Hematopoietic multipotent progenitor cell treated with erythropoietin and hydrocortisone succinate and interleukin-3 and kit ligand, for 8 days (in vitro differentiated cells): ENCODE results near the gene SLC35A5.
A peak's percentile ranks its signal among the peaks of the same experiment; 100 is the strongest.

Source experiments
- DNase-seq: peaks from one replicate; pipeline ENCODE4 v3.0.0-alpha.2; 2015

The SLC35A5 gene

DNA sequence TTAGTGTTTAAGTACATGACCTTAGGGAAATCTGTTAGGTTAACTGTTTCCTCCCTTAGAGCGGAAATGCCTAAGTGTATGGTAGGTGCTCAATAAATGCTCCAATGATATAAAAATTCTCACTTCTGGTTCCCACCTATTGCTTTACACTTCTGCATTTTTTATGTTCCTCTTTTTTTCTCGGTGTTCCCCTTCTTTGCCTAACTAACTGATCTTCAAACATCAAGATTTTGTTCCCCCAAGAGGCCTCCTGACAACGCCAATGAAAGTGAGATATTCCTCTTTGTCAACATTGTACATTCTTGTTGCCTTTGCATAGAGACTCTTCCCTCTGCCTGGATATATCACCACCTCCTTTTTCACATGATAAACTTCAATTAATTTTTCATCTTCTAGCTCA, 17.4 kb downstream of the SLC35A5 start:
- no peak for DNase-seq

DNA sequence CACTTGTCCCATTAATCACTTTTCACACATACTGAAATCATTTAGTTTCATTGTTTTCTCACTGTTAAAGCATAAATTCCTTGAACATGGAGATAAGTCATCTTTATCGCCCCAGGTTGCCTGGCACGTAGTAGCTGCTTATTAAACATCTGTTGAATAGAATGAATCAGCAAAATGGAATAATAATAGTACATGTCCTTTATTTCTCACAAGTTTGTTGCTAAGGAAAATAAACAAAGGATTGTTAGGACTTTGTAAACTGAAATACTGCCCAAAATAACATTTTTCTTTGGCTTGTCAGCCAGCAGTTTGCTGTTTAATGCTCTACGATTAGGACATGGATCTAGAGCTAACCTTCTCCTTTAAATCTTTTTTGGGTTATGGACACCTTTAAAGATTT, 17.9 kb downstream of the SLC35A5 start:
- DNase-seq, result no peak

DNA sequence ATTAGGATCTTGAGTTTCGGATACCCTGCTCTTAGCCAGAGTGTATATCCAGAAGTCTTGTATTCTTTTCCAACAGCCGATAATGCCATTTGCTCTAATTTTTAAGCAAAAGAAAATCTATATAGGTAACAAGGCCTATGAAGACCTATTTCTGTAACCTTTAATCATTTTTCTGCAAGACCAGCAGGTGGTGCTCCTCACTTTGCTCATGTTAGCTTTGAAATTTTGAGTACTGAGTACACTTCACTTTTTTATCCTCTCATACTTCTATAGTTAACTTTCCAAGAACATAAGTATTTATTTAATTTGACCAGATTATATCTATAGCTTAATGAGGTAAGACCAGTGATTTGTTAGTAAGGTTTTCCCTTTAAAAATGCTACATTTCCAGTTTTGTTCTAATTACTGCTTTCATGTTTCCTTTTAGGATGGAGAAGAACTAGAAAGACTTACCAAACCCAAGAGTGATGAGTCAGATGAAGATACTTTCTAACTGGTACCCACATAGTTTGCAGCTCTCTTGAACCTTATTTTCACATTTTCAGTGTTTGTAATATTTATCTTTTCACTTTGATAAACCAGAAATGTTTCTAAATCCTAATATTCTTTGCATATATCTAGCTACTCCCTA, 20.5 kb downstream of the SLC35A5 start:
- DNase-seq, result peak; percentile 45

DNA sequence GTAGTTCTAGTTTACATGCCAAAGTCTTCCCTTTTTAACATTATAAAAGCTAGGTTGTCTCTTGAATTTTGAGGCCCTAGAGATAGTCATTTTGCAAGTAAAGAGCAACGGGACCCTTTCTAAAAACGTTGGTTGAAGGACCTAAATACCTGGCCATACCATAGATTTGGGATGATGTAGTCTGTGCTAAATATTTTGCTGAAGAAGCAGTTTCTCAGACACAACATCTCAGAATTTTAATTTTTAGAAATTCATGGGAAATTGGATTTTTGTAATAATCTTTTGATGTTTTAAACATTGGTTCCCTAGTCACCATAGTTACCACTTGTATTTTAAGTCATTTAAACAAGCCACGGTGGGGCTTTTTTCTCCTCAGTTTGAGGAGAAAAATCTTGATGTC, 21.3 kb downstream of the SLC35A5 start:
- no peak for DNase-seq

DNA sequence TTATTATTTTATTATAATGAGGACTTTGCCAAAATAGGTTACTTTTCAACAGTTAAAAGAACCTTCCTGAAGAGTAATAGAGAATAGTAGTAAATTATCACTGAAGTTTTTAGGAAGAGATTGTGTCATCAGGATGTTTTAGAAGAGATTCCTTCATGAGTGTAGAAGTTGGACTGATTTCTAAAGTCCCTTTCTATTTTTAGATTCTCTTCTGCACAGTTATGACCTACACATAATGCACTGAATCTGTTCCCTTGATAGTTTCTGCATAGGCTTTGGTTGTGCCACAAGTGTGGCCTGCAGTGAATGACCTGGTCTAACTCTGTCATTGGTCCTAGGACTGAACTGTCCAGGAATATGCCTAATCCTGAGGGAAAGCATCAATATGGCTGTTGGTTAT, 23.9 kb downstream of the SLC35A5 start:
- DNase-seq, result no peak

DNA sequence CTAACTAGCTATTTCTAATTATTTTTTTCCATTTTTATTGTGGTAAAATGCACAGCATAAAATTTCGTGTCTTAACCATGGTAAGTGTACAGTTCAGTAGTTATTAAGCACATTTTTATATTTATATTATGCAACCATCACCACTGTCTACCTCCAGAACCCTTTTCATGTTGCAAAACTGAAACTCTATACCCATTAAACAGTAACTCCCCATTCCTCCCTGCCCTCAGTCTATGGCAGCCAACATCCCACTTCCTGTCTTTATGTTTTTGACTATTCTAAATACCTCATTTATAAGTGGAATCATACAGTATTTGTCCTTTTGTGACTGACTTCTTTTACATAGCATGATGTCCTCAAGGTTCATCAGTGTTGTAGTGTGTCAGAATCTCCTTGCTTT, 25.5 kb downstream of the SLC35A5 start:
- DNase-seq, result no peak

DNA sequence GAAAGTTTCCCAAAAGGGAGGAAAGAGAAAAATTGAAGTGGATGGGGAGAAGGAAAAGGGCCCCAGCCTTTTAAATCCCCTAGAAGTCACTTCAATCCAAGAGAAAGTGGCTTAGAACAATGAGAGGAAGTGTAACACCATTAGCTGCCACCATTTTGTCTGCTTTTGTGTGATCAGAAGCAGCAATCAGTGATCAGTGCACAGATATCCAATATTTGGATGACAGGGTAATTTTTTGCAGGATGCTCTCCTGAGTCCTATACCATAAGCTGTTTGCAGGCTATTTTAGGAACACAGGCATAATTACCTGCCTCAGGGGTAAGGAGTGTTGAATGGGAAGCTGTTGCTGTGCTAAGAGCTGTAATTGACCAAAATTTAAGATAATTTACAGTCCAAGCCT, 31.4 kb downstream of the SLC35A5 start:
- DNase-seq, result no peak

DNA sequence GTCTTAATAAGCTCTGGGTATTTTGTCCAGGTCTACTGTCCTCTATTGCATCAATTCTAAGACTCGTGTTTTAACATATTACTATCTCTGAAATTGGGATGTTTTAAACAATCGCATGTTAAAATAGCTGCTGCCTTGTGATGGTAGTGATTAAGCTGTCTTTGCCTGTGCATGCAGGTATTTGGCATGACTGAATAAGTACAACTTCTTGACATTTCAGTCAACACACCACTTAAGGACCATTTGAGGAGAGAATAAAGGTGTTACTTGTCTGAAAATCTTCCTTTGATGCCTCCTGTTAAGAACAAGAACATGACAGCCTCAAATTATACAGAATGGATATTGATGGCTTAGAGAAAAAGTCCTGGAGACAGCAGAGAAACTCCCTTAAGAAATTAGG, 33.0 kb downstream of the SLC35A5 start:
- DNase-seq, result no peak

DNA sequence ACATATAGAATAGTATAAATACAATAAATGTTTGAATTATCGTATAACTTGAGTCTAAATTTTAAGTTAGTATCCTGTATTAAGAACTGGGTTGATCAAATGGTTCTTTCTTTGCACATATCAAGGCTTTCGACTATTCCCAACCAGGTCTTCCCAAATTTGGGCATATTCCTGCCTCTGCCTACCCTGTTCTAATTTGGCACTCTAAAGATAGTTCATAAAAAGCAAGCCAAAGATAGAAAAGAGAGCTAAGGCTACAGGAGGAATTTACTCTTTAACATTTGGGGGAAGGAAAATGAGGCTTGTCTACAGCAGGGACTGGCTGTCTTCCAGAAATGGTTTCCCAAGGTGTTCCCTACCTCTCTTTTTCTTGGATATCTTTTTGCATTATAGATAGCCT, 36.1 kb downstream of the SLC35A5 start:
- DNase-seq, result no peak

DNA sequence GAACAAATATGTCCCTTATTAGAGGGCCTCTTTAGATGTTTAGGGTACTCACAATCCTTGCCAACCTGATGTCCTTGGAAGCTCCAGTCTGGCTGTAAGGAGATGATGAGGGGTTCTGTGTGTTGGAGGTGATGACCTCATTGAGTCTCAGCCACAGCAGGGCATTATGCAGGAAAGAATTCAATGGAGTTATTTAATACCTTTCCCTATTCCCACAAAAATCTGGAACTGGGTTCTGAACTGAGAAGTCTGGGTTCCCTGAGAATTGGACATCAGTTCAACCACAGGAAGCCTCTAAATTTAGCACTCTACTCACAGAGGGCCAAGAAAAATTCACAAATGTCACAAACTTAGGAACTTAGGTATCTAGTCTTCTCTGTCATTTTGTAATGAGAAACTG, 36.9 kb downstream of the SLC35A5 start:
- DNase-seq, result no peak

DNA sequence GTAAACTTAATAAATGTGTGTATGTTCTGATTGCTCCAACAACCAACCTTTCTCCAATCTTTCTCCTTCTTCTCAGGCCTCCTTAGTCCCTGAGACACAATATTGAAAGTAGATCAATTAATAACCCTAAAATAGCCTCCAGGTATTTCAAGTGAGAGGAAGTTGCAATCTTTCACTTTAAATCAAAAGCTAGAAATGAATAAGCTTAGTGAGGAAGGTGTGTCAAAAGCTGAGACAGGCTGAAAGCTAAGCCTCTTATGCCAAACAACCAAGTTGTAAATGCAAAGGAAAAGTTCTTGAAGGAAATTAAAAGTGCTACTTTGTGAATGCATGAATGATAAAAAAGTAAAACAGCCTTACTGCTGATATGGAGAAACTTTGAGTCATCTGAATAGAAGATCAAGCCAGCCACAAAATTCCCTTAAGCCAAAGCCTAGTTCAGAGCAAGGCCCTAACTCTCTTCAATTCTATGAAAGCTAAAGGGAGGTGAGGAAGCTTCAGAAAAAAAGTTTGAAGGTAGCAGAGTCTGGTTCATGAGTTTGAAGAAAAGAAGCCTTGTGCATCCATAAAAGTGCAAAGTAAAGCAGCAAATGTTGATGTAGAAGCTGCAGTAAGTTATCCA, 40.5 kb downstream of the SLC35A5 start:
- DNase-seq, result no peak

DNA sequence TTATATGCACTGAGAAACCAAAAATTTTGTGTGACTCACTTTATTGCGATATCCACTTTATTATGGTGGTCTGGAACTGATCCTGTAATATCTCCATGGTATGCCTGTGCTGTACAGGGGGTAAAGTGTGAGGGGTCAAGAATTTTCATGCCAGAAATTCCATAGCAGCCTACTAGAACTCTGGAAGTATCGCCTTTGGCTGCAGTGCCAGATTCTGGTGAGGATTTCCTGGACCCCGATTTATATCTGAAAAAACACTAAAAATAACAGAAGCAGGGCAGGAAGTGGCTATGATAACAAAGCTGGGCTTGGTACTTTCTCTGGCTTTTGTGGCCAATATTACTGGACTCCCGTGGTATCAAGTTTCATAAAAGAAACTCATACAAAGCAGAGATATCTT, 42.7 kb downstream of the SLC35A5 start:
- peak; percentile 7 for DNase-seq

DNA sequence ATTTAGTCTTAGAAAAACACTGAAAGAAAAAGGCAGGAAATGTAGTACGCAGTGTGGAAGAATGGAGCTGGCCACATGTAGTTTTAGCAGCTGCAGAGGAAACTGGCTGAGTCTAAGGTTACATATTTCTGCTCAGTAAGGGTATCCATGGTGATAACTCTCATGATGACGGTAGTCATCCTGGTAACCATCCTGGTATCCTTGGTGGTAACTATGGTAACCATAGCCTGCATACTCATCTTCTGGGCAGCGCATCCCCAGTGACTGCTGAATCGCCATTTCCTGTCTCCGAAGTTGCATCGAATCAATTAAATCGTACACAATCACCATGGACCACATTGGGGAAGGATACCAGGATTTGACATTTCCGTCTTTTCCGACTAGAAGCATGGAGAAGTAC, 43.4 kb downstream of the SLC35A5 start:
- DNase-seq, result no peak

DNA sequence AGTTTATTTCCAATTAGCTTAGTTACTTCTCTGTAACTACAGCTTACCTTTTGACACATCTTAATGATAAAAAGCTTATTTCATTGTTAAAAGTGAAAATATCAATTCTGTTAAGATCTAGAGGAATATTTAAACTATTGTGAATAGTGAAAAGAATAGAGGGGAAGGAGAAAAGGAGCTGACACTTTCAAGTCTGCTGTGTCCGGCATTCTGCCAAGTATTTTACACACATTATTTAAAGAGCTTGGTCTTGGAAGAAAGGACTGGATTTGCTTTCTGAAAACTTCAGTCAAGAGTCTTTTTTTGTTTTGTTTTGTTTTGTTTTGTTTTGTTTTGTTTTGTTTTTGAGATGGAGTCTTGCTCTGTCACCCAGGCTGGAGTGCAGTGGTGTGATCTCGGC, 44.3 kb downstream of the SLC35A5 start:
- no peak for DNase-seq

DNA sequence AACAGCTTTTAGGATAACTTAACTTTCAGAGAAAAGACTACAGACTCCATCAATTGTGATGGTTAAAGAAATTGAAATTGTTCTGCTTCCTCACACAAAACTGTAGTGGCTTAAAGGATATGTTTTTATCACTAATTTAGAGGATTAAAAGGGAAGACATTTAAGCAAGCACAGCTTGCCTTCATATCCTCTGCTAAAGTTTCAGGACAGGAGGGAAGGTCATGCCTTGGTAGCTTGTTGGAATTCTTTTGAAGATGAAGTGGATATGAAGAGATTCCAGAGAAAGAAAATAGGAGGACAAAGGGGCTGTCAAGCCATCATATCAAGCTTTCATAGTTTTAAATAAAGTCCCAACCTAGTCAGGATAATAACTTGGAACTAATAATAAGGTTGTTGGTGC, 46.0 kb downstream of the SLC35A5 start:
- no peak for DNase-seq

DNA sequence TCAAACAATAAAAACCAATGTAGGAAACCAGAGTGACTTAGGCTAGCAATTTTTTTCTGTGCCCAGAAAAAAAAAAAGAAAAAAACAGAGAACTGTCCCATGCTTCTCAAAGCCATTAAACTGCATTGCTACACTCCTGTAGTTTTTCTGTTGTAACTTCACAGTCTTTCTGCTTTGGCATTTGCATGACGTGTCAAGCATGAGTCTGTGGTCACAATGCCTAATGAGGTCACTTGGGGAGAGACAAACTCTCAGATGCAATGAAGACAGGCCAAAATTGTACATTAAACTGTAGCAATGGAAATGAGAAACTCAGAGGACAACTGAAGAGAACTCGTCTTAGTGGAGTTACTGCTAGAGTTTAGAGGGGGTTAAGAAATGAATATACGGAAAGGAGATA, 48.3 kb downstream of the SLC35A5 start:
- DNase-seq, result no peak

DNA sequence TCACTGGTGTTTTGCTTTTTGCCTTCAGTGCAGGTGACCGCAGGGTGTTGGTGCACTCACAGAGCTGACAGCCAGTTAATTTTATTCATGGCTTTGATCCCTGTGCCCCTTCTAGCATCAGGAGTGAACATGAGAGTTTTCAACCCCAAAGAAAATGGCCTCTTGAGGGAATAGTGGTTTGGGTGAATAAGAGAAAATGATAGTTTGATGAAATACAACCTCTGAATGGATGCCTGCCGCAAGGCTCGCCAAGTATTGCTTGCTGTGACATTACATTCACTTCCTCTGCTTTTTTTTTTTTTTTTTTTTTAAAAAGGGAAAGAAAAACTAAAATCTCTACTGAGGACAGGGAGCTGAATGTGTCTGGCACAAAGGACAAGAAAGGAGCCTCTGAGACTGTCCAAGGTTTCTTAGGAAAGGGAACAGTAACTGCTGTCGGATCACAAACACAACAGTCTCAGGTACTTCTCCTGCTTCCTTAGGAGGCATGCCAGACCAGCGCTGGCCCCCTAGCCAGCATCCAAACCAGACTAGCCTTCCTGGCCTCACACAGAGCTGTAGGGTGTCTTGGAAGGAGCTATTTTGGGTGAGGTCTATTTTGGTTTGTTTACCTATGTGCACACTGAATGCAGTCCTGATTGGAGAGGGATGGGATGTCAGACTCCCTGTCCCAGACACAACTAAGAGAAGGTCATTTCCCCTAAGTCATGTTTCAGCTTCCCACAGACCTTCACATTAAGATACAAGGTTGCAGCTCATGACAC, 50.1 kb downstream of the SLC35A5 start:
- no peak for DNase-seq

DNA sequence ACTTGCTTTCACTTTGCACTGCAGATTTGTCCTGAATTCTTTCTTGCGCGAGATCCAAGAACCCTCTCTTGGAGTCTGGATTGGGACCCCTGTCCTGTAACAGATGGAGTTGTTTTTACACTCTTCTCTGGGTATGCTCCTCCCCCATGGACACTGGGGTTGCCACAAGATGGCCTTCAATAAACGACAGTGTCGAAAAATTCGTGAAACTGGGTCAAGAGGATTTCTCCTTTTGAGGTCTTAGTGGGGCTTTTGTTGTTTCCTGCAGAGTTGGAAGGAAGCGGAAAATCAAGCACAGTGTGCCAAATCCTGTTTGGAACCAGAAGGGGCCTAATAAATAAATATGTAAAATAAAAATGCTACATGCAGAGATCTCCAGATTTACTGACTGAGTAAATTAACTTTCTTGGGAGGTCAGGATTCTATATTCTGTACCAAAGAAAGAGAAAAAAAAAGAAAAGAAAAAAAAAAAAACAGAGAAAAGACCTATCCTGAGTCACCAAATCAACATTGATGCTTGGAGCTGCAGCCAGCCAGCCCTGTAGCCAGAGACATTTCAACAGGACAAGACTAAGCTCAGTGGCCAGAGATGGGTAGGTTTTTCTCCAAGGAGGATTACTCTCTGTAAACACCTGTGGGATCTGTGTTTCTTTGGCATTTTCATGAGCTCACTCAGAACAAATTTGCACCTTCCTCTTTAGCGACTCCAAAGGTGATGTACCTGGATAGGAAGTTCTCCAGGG, 54.3 kb downstream of the SLC35A5 start:
- DNase-seq, result no peak

DNA sequence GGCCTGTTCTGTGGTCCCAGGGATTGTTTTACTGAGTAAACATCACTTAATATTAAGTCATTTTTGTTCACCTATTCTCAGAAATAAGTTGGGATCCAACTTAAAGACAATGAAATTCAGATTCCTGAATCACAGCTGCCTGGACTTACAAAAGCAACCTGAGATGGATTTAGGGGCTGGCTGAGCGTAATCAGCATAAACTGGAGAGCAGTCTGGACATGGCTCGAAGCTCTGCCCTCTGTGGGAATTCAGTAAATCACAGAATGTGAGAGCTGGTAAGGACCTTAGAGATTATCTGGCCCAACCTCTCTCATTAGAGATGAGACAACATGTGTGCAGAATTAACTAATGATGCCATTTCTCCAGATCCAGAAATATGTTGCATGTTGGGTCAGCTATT, 55.4 kb downstream of the SLC35A5 start:
- DNase-seq, result no peak

DNA sequence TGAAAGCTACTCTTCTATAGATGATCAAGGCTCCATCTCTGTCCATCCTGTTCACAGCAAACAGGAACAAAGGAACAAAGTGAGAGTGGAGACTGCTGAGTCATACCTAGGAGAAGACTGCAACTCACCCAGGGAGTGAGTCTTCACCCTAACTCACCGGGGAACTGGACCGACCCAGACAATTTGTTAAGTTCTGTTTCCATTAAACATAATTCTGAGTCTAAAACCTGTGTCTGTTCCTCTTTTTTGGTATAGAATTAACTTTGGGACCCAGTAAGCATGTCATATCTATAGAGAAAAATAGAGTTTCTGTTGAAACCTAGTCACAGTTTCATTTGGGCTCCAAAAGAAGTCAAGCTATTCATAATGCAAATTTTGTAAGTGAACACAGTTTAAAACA, 57.5 kb downstream of the SLC35A5 start:
- no peak for DNase-seq

DNA sequence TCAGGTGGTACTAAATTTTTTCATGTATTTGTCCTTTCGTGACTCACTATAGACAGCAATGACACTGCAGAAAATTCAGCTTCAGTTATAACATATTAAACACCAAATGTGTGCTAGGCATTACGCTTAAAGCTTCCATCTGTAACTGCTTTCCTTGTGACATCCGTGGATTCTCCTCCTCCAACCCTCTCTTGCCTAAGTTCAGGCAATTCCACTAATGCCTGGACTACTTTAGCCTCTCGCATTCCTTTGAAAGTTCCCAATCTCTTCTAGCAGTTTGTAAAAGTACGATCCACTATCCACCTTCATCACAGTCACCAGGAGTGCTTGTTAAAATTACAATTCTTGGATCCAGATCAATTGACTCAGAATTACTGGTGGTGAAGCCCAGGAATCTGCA, 61.4 kb downstream of the SLC35A5 start:
- no peak for DNase-seq

DNA sequence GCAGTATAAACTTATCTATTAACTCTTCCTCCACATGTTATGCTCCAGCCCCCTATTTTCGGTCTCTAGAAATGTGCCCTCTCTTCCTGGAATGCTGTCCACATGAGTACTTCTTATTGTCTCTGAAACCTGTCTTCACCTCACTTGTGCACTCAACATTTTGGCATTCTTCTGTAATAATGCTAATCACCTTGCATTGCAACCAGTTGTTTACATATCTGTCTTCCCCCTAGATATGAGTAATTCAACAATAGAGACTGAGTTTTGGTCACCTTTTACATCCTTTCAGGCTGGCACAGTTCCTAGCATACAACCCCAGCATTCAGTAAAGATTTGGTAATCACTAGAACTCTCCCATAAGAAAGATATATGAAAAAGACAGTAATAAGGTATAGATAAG, 61.9 kb downstream of the SLC35A5 start:
- no peak for DNase-seq

DNA sequence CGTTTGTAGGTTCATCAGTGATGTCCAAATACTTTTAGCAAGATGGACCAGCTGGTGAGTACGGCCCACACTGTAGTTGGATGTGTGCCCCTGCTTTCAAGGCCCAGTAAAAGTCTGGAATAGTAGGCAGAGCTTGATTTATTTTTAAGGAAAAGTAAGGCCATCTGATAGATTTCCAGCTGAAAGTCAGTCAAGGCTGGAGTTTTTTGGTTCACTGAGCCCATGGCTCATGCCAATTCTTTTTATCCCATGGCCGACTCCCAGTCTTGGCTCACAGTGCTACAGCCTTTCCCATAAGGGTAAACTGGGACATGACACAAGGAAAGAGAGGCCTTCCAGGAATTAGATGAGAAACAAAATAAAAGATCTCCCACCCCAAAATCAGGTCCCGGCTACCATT, 65.6 kb downstream of the SLC35A5 start:
- DNase-seq, result no peak

DNA sequence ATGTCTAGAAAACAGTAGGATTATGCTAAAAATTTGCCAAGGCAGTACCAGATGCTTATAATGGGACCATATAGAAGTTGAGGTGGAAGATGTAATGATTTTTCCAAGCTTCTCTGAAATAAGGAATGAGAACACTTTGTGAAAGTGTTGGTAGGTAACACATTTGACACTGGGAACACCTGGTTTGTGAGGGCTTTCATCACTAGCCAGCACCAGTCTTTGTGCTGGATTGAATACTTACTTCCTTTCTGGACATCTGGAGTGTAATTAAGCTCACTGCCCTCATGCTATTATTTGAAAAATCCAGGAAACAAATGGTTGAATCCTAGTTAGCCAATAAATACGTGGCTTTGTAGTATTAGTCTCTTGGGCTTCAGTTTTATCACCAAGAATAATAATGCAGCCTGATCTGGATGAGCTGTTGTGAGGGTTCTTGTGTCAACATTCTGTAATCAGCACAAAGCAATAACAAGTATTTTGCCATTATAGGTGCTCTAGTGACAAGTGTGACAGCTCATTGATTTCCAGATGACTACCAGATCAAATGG, 66.1 kb downstream of the SLC35A5 start:
- no peak for DNase-seq
